Measurements from ENCODE around the gene CMTM8.

CMTM8 gene

GRCh38 chr3:32310918-32311839, 72.7 kb downstream of the CMTM8 start (continued):
- TF ChIP-seq CSRNP3 (CRISPR knock-in tag; IDR thresholded peaks at IDR 0.05): no peak
- TF ChIP-seq ARNTL (CRISPR knock-in tag; IDR thresholded peaks at IDR 0.05; ENCODE audit: borderline replicate concordance, low read depth): no peak
- TF ChIP-seq TSHZ2 (CRISPR knock-in tag; IDR thresholded peaks at IDR 0.05): no peak
- no peak for TF ChIP-seq BACH2 (CRISPR knock-in tag; IDR thresholded peaks at IDR 0.05; ENCODE audit: borderline replicate concordance)

GRCh38 chr3:32312251-32312650, 73.8 kb downstream of the CMTM8 start:
- no peak for TF ChIP-seq ZNF565 (CRISPR knock-in tag; conservative IDR thresholded peaks at IDR 0.05; ENCODE audit: low read depth)
- ATAC-seq: no peak

GRCh38 chr3:32313169-32313568, 74.7 kb downstream of the CMTM8 start:
- ATAC-seq: no peak
- TF ChIP-seq CREB5 (CRISPR knock-in tag; IDR thresholded peaks at IDR 0.05; ENCODE audit: low read depth) (no peak), ZC3H10 (CRISPR knock-in tag; IDR thresholded peaks at IDR 0.05) (no peak), BACH2 (CRISPR knock-in tag; IDR thresholded peaks at IDR 0.05; ENCODE audit: borderline replicate concordance) (no peak), ISL1 (CRISPR knock-in tag; IDR thresholded peaks at IDR 0.05) (no peak), POU6F1 (CRISPR knock-in tag; IDR thresholded peaks at IDR 0.05; ENCODE audit: borderline replicate concordance, low read depth) (no peak), TOX (CRISPR knock-in tag; IDR thresholded peaks at IDR 0.05; ENCODE audit: borderline replicate concordance) (no peak), ESRRG (CRISPR knock-in tag; IDR thresholded peaks at IDR 0.05) (no peak), CSDC2 (CRISPR knock-in tag; IDR thresholded peaks at IDR 0.05) (no peak), GLIS3 (CRISPR knock-in tag; IDR thresholded peaks at IDR 0.05) (no peak), PPARA (CRISPR knock-in tag; IDR thresholded peaks at IDR 0.05; ENCODE audit: borderline replicate concordance) (no peak), SNAI2 (CRISPR knock-in tag; IDR thresholded peaks at IDR 0.05) (no peak), TCF4 (CRISPR knock-in tag; IDR thresholded peaks at IDR 0.05; ENCODE audit: borderline replicate concordance) (no peak), ZNF70 (CRISPR knock-in tag; IDR thresholded peaks at IDR 0.05) (no peak), TSHZ2 (CRISPR knock-in tag; IDR thresholded peaks at IDR 0.05) (no peak), PATZ1 (CRISPR knock-in tag; IDR thresholded peaks at IDR 0.05; ENCODE audit: borderline replicate concordance) (no peak), ZFP3 (CRISPR knock-in tag; IDR thresholded peaks at IDR 0.05) (no peak), RARB (CRISPR knock-in tag; IDR thresholded peaks at IDR 0.05) (no peak), ARNTL (CRISPR knock-in tag; IDR thresholded peaks at IDR 0.05; ENCODE audit: borderline replicate concordance, low read depth) (no peak)

All from SK-N-SH treated with all-trans-retinoic acid at 6 μM for 48 hours (cell line).